H1 (cell line): ENCODE data around the gene XPNPEP1.

Experiments used
- GABPA ChIP-seq: IDR thresholded peaks from 2 replicates; pipeline ENCODE4 v1.6.1; 2011; ENCODE audit warnings: mild to moderate bottlenecking, low read length, moderate library complexity, borderline replicate concordance; ENCODE audit not compliant: insufficient read depth
- HDAC2 ChIP-seq, 2 experiments: fragments of 300-600 bp in 1 of 2; sonication (generic) in 1 of 2; IDR thresholded peaks; 2 replicates each; pipeline ENCODE4 v1.6.1; 2011 to 2012; ENCODE audit warnings: low read depth in 2 of 2, low read length in 2 of 2, mild to moderate bottlenecking in 2 of 2, moderate library complexity in 2 of 2, borderline replicate concordance in 1 of 2, inconsistent platforms in 1 of 2
- POLR2A ChIP-seq, 2 experiments: IDR thresholded peaks; 1 replicate in 1 of 2; 2 replicates in 1 of 2; pipeline ENCODE4 v1.6.1; 2011; ENCODE audit warnings: low read depth in 2 of 2, low read length in 2 of 2, mild to moderate bottlenecking in 2 of 2; ENCODE audit errors: control extremely low read depth in 1 of 2
- POLR2AphosphoS5 ChIP-seq: IDR thresholded peaks from 2 replicates; pipeline ENCODE4 v1.6.1; 2011; ENCODE audit warnings: low read depth, low read length
- POU5F1 ChIP-seq: IDR thresholded peaks from 2 replicates; pipeline ENCODE4 v1.6.1; 2011; ENCODE audit warnings: low read depth, mild to moderate bottlenecking, low read length, moderate library complexity
- RNF2 ChIP-seq: fragments of 200-900, 300-1000 bp; sonication (generic); IDR thresholded peaks from 2 replicates; pipeline ENCODE4 v1.7.1; 2016; ENCODE audit warnings: borderline replicate concordance, low read depth, mild to moderate bottlenecking, antibody characterized with exemption, low read length; ENCODE audit not compliant: poor library complexity, severe bottlenecking; ENCODE audit errors: missing control alignments
- TAF1 ChIP-seq: IDR thresholded peaks from 2 replicates; pipeline ENCODE4 v1.6.1; 2011; ENCODE audit warnings: mild to moderate bottlenecking, low read depth, low read length
- ZNF274 ChIP-seq: IDR thresholded peaks from 2 replicates; pipeline ENCODE4 v1.7.0; 2012; ENCODE audit warnings: low read length, borderline replicate concordance; ENCODE audit errors: extremely low read depth
- TF ChIP-seq, protein P1 (sequence below), 3 experiments: IDR thresholded peaks; 1 replicate in 2 of 3; 2 replicates in 1 of 3; pipeline versions ENCODE4 v1.5.1 to v1.6.1; 2011; ENCODE audit warnings: low read length in 3 of 3, mild to moderate bottlenecking in 3 of 3, inconsistent platforms in 2 of 3, low read depth in 1 of 3, moderate library complexity in 1 of 3; ENCODE audit not compliant: insufficient read depth in 1 of 3; ENCODE audit errors: control extremely low read depth in 1 of 3
- TF ChIP-seq, protein P2 (sequence below): IDR thresholded peaks from 2 replicates; pipeline ENCODE4 v1.6.1; 2011; ENCODE audit warnings: low read length, improper control_type of control experiment

- TF ChIP-seq, protein P1, sequence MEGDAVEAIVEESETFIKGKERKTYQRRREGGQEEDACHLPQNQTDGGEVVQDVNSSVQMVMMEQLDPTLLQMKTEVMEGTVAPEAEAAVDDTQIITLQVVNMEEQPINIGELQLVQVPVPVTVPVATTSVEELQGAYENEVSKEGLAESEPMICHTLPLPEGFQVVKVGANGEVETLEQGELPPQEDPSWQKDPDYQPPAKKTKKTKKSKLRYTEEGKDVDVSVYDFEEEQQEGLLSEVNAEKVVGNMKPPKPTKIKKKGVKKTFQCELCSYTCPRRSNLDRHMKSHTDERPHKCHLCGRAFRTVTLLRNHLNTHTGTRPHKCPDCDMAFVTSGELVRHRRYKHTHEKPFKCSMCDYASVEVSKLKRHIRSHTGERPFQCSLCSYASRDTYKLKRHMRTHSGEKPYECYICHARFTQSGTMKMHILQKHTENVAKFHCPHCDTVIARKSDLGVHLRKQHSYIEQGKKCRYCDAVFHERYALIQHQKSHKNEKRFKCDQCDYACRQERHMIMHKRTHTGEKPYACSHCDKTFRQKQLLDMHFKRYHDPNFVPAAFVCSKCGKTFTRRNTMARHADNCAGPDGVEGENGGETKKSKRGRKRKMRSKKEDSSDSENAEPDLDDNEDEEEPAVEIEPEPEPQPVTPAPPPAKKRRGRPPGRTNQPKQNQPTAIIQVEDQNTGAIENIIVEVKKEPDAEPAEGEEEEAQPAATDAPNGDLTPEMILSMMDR (IDR thresholded peaks at IDR 0.05; ENCODE audit: control extremely low read depth in 1 of 3, insufficient read depth in 1 of 3, low read depth in 1 of 3, low read length in 3 of 3): no peak
- TF ChIP-seq POLR2A (IDR thresholded peaks at IDR 0.05; ENCODE audit: control extremely low read depth in 1 of 2, low read depth in 2 of 2, low read length in 2 of 2): no peak
- no peak for TF ChIP-seq RNF2
- no peak for TF ChIP-seq TAF1
- no peak for TF ChIP-seq POLR2AphosphoS5
- TF ChIP-seq ZNF274: no peak
- no peak for TF ChIP-seq GABPA
- TF ChIP-seq, protein P2, sequence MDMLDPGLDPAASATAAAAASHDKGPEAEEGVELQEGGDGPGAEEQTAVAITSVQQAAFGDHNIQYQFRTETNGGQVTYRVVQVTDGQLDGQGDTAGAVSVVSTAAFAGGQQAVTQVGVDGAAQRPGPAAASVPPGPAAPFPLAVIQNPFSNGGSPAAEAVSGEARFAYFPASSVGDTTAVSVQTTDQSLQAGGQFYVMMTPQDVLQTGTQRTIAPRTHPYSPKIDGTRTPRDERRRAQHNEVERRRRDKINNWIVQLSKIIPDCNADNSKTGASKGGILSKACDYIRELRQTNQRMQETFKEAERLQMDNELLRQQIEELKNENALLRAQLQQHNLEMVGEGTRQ: no peak
- TF ChIP-seq HDAC2 (IDR thresholded peaks at IDR 0.05; ENCODE audit: borderline replicate concordance in 1 of 2, low read depth in 2 of 2, low read length in 2 of 2): no peak
- TF ChIP-seq POU5F1: no peak
These were observed 64.1 kb downstream of the XPNPEP1 start for GRCh38 chr10:109859221-109859620.
